HG03066 (cell line): Measurements from ENCODE around the gene ALPK1.
A peak's percentile ranks its signal among the peaks of the same experiment; 100 is the strongest.
"Not testable (repeated sequence)": the region's sequence is repeated elsewhere in the genome, so short reads cannot be mapped to it uniquely, and the experiment has no call there.

ENCODE experiments used
- ATAC-seq: cut with Tn5 transposase; IDR thresholded peaks from one replicate; pipeline ENCODE4 v1.9.1; 2021; ENCODE audit warnings: low read depth; ENCODE audit not compliant: unreplicated experiment

ALPK1 gene

DNA sequence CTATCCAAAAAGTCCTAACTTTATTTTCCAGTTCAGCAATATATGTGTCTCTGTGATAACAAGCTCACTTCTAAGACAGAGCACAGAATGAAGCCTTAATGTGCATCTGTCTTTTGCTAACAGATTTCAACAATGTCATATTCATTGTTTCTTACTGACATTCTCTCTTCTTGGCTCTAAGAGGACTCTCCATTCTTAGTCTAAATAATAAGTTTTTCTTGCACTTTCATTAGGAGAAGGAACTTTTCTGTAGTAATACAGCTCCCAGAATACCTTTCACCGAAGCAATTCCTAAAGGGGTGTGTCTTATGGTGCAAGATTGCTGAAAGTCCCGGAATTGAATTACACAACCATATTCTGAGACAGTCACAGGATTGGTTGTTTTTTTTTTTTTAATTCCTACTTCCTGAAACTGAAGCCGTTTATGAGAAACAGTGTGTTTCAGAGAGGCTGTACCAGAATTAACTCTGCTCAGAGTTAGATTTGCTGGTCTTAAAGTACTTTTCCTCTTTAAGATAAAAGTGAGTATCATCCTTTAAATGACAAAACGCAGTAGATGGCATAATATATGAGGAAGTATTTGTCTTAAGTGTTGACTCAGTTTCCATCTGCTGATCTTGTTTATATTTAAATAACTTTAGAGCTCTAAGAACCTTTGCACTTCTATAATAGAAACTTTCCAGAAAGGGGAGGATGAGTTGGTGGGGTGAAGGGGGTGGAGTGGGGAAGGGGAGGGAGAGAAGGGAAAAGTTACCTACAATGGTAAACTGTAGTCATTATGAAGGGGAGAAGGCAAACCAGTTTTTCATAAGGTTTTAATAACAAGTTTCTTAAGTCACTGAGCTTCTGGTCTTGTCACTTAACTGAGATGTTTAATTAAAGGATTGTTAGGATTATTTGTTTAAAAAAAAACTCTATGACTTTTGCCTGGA lies at the start of gene ALPK1:
Gene ALPK1 (plus strand): TSS at position 421 of the 932 bp plus-strand sequence.
- peak; percentile 83 for ATAC-seq

DNA sequence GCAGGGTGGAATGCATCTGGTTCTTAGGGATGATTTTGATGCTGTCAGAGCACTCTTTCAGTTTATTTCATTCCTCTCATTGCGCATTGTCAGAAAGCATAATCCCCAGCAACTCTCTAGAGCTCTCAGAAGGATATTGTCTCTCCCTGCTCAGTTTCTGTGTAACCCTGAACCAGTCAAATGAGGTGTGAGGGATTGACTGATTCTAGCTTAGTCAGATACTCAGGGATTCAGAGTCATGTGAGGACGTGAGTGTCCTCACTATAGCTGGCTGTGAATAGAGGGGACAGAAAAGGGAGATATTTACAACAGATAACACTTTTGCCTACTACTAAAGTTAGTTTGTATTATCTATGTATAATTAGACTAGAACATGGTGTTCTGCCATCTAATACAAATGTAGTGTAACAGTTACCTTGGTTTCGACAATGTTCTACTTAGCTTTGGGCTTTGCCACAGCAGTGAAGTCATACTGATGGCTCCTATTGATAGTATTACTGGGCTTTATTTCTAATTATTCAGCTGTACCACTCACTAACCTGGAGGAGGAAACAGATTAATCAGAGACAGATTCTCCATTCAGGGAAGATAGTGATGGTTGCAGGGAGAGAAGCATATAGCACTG lies 46.0 kb upstream of the ALPK1 start:
- no peak for ATAC-seq

DNA sequence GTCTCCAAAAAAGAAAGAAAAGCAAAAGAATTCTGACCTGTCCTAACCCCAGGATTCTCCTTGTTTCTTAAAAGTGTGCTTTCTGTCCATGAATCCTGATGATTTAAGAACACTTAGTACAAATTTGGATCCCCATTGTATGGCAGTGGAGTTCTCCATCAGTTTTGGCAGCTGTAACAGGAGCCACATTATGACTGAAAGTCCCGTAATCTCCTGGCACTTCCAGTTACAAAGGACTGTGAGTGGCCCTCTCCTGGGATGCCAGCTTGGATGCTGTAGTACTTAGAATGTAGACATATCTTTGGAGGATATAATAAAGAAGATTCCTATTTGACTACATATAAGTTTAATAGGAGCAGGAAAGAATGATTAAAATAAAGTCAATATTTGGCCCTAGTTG lies 44.9 kb upstream of the ALPK1 start:
- ATAC-seq, result no peak

DNA sequence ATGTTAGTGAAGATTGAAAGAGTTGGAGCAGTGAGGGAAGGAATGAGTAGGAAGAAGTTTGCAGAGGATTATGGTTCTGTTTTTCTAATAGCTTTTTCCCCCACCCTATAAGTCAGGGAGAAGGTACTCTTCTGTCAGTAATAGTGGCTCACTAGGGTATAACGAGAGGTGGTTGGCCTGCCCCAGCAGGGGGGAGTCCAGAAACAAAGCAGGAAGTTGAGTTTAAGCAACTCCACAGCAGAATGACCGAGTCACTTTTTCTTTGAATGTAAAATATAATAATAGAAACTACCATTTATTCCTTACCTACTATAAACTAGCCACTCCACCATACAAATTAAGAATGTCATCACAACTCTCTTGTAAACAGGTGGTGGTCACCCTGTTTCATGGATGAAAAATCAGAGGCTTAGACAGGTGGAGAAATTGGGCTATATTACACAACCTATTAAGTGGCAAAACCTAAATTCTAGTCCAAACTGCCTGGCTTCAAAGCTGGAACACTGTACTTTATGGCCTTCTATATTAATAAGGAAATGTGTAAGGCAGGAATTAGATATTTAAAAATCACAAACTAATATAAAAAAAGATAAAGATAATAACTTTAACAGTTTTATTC lies 43.7 kb upstream of the ALPK1 start:
- no peak for ATAC-seq

DNA sequence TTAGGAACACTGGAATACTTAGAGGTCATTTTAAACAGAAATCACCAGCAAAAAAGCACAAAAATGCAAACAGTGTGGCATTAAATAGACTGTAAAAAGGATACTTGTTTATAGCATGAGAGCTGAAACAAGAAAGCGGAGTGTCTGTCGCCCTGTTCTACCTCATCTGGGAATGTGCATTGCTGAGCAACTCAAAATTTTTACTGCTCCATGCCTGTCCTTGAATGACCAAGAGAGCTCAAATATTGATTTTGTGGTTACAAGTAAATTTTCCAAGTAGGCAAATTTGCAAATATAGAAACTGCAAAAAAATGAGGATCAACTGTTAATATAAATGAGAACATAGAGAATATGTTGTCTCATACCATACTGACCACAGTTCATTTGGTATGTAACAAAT lies 40.1 kb upstream of the ALPK1 start:
- ATAC-seq, result no peak

DNA sequence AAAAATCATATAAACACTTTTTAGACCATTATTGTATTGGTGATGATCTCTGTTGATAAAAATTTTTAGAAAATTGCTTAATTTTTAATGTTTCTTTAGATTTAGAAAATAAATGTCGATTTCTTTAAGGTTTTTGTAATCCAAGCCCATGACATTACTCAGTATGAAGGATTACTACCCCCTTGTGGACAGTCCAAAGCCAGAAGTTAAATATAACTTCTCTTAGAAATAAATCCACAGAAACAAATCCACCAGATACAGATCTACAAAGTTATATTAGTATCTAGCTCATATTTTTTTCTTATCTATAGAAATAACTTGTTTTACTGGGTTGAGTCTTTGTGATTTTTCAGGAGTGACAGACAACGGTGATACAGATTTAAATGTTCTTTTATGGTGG lies 30.3 kb upstream of the ALPK1 start:
- ATAC-seq, result no peak

DNA sequence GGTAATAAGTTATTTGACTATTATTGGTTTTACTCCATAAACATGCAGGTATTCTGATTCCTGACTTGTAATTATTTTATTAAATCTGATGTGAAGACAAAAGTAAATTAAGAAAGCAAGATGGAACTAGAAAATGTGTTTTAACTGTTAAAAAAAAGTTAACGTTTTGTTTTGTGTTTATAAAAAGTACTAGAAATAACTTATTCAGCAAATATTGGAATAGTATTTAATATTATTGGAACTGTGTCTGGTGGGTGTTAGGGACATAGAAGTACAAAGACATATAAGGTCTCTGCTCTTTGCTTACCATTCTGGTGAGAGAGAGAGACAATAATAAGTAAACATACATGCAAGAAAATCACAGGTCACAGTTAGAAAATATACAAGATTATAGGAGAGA lies 27.1 kb upstream of the ALPK1 start:
- ATAC-seq, result no peak

DNA sequence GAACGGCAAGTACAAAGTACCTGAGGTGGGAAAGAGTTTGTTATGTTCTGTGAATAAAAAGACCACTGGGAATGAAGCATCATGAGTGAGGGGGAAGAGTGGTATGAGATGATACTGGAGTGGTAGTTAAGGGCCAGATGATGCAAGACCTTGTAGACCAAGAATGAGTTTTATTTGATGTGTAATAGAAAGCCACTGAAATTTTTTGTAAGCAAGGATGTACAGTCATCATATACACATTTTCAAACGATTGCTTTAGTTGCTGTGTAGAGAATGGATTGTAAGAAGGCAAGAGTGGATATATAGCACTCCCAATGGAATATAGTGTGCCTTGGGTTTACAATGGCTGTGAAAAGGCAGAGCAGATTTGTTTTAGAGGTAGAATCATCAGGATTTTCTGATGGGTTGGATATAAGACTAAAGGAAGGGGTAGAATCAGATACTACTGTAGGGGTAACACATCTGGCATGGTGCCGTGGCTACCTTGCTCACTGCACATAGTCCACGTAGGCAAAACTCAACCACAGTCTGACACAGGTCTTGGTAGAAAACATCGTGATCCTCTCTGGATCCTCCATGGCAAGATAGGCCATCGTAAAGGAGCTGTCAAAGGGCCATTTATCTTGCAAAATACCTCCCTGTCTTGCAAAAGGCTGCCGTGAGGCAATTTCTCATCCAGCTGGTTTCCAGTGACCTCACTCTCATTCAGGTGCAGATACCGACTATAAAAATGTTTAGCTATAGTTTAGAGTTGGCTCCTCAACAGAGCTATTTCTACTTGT lies 26.3 kb upstream of the ALPK1 start:
- no peak for ATAC-seq

DNA sequence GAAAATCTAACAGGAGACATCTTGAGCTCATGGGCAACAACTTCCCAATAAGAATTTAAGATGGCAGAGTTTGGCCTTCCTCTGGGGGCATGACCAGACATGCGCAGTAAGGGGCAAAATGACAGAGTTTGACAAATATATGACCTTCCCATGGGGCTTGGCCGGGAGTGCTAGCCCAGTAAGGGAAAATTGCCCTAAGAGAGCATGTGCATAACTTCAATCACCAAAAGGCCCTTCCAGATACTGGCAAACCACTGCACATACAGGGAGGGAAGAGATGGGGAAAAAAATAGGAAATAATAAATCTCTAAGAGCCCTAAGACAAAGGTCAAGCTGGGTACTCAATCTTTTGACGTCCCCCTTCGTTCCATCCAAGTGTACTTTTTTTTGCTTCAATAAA lies 24.9 kb upstream of the ALPK1 start:
- no peak for ATAC-seq

DNA sequence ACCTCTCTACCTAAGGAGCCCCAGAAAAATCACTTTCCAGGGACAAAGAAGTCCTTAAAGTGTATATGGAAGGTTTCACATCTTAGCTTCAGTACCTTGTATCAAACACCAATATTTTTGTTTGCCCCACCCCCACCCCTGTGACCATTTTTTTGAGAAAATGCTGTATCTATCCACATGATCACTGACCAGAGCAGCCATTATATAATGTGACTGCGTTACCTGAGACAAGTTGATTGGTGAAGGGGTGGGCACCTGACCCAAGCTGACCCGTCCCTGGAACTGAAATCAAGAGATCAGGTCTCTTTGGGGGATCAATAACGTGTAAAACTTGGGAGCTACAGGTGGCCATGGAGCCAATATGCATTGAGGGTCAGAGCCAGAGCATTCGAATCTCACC lies 22.2 kb upstream of the ALPK1 start:
- ATAC-seq, result no peak

DNA sequence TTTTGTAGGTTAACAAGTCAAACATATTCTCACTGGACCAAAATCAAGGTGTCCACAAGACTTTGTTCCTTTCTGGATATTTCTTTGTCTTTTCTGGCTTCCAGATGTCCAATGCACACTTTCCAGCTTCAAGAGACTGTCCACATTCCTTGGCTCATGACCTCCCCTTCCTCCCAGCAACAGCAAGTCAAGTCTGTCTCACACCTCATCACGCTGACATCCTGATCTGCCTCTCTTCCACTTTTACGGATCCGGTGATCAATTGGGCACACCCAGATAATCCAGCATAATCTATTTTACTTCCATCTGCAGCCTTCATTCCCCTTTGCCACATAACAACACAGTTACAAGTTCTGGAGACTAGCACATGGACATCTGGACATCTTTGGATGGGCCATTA lies 21.1 kb upstream of the ALPK1 start:
- ATAC-seq, result no peak

DNA sequence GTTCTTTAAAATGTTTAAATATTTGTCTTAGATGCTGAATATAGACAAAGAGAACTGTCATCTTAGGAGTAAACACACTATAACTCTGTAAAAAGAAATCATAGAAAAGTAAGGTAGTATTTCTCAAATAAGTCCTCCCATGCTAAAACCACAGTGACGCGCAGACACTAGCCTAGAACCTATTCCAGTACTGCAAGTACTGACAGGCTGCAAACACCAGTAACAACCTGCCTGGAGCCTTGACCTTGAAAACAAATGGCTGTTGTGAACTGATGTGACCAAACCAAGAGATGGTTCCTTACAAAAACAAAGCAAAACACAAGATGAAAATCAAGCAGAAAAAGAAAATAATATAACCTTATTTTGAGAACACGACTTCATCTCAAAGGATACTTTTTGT lies 19.9 kb upstream of the ALPK1 start:
- ATAC-seq, result no peak

DNA sequence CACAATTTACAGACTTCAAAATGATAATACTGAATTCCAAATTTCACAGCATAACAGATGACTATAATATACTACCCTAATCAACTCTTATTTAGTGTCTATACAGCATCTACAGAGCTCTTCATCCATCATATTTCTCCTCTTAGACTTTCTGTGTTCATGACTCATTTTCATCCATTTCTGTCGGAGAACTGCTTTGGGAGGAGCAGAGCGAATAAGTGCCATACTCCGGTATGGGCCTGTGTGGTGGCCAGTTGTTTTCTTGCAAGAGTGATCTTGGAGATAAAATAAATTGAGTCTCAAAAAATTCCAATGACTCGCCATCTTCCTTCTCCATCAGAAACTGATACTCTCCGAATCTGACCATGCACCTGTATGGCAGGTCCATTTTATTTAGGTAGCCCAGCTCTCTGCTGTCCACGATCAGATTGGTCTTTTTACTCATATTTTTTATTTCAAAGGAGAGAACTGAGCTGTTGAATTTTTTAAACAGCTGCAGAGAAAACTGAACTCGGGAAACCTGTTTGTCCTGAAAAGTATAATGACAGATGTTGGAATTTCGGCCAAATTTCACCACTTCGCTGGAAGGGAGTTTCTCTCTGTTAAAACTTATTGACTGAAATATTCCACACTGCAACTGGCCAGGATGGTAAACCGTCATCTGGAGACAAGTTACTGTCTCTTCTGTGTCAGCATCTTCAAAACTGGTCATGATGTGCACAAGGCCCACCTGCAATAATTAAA lies 19.3 kb upstream of the ALPK1 start:
- ATAC-seq, result no peak

DNA sequence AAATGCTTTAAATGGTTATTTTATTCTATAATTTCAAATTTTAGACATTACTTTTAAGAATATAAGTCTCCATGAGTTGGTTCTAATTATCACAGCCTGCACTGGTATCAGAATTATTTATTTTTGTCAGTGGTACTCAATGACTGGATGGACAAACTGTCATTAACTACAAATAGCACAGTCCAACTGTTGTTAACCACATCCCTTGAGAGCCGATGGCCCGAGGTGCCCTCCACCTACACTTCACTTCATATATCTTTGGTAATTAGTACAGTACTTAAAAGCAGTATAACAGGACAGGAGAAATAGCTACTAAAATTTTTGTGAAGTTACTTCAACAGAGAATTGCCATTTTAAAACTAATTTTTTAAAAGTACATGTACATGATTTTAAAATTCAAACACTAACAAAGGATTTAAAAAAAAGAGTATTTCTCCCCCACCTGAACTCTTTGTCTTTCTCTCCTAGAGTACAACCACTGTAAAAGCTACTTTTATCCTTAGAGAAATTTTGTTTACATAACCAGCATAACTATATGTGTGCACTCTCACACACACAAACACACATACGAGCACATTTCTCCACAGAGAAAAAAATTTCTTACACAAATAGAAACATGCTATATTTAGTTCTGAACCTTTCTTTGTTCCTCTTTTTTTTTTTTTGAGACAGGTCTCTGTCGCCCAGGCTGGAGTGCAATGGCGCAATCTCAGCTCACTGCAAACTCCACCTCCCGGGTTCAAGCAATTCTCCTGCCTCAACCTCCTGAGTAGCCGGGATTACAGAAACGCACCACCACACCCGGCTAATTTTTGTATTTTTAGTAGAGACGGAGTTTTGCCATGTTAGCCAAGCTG lies 17.9 kb upstream of the ALPK1 start:
- ATAC-seq, result peak; percentile 57

DNA sequence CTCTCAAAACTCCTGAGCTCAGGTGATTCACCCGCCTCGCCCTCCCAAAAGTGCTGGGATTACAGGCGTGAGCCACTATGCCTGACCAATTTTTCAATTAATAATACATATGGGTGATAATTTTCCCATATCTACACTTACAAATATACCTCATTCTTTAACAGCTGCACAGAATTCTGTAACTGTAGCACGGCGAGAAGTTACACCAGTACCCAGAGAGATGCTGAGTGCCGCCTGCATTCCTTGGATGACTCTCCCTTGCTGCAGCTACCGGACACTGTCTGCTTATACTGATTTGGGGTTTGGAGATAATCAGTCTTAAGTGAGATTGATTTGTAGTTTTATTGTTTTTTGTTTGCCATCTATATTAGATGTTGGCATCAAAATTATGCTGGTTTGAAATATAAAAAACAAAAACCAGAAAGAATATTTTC lies 17.3 kb upstream of the ALPK1 start:
- peak; percentile 35 for ATAC-seq

DNA sequence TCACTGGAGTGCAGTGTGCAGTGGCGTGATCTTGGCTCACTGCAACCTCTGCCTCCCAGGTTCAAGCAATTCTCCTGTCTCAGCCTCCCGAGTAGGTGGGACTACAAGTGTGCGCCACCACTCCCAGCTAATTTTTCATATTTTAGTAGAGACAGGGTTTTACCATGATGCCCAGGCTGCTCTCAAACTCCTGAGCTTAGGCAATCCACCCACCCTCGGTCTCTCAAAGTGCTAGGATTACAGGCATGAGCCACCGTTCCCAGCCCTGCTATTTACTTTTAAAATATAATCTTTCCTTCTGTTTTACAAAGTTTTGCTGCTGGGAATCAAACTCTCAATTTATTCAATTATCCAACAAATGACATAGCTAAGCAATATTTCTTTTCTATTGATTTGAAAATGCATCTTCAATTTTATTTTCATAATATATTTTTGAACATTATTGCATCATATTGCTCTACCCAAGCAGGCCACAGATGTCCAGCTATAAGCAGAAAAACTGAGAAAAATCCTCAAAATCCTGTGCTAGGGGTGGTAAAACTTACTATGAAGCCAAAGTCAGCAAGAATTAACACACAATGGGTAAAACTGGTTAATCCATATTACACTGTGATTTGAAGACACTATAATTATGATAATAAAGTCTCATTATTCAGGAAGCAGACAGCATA lies 16.6 kb upstream of the ALPK1 start:
- no peak for ATAC-seq

DNA sequence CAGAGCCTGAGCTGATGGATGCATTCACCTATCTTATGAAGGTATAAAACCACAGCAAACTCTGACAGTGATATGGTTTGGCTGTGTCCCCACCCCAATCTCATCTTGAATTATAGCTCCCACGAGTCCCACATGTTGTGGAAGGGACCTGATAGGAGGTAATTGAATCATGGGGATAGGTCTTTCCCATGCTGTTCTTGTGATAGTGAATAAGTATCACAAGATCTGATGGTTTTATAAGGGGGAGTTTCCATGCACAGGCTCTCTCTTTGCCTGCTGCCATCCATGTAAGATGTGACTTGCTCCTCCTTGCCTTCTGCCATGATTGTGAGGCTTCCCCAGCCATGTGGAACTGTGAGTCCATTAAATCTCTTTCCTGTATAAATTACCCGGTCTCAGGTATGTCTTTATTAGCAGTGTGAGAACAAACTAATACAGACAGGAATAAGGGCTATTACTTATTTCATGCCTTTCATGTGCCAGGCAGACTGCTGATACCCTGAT lies 15.2 kb upstream of the ALPK1 start:
- ATAC-seq, result not testable (repeated sequence)

DNA sequence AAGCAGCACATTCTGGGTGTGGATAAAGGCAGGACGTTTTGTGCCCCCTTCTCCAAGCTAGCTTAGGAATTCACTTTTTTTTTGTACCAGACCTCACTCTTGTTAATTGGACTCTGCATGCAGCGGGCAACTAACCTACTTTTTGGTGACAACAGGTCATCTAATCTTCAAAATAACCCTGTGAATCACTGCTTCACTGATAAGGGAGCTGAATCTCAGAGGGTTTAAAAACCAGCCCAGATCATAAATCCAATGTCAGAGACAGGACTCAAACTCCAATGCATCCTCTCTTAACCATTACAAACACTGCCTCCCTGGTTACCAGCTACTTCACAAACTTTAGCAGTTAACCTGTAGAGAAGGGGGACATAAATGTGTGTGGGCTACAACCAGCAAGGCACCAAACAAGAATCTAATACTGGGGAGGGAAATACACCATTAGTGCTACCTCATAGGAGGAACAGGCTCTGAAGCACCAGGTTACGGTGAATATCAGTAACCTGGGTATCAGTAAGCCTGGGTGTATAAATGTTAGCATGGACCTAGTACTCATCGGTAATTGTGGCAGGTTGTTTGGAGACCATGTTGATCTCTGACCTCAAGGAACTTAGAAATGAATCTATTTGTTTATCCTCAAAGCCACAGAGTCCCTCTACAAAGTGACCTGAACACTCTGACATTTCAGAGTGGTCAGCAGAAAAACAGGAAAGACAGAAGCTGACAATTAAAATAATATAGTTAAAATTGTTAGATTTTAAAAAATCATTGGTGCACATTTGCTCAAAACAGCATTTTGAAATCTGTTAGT lies 14.1 kb upstream of the ALPK1 start:
- no peak for ATAC-seq
